IMR-90 (cell line): Measurements from ENCODE around the gene RPS6KA3. TPM values are rescaled to one million over a fixed set of nuclear protein-coding genes. Genes with fewer than 3 reads are reported as not detected.

Experiments used
- ATAC-seq: fragments of 200-7000 bp; cut with Tn5 transposase; 2 replicates; pipeline ENCODE4 v1.9.1; 2020; ENCODE audit warnings: low read depth, mild to moderate bottlenecking, moderate library complexity
- BruUV-seq: library from RNA; stranded (reverse); fragments of 400-500 nt; replicated peaks from 2 replicates; lab custom pipeline; 2021; lab: Mats Ljungman, UMichigan
- CTCF ChIA-PET: fragments of 300-600 bp; formaldehyde crosslinking; extraction: SDS; loops from one replicate; lab custom pipeline; 2021; ENCODE audit warnings: antibody characterized with exemption; lab: Yijun Ruan, JAX
- POLR2A ChIA-PET: fragments of 300-600 bp; sonication (Branson Sonifier 250); formaldehyde crosslinking; loops from one replicate; lab custom pipeline; 2022; ENCODE audit warnings: antibody characterized with exemption; ENCODE audit not compliant: unreplicated experiment; lab: Charles Lee
- DNase-seq: peaks from one replicate; pipeline ENCODE4 v3.0.0; 2013
- H2AFZ ChIP-seq: replicated peaks from 2 replicates; pipeline ENCODE3; 2013; ENCODE audit warnings: low read length, mild to moderate bottlenecking; ENCODE audit not compliant: poor library complexity
- H2AK5ac ChIP-seq: 2 replicates; pipeline ENCODE4 v1.6.1; 2013; ENCODE audit warnings: low read depth, low read length, inconsistent platforms
- H2AK9ac ChIP-seq: replicated peaks from 2 replicates; pipeline ENCODE3; 2013; ENCODE audit warnings: mild to moderate bottlenecking, low read depth, low read length, moderate library complexity; ENCODE audit not compliant: poor library complexity
- H2BK120ac ChIP-seq: 2 replicates; pipeline ENCODE4 v1.6.1; 2013; ENCODE audit warnings: low read depth, low read length, inconsistent platforms
- H2BK15ac ChIP-seq: 3 replicates; pipeline ENCODE4 v1.6.1; 2013; ENCODE audit warnings: low read depth, low read length, inconsistent platforms
- H2BK20ac ChIP-seq: 2 replicates; pipeline ENCODE4 v1.6.1; 2013; ENCODE audit warnings: low read depth, mild to moderate bottlenecking, inconsistent platforms, low read length, moderate library complexity
- H2BK5ac ChIP-seq: 2 replicates; pipeline ENCODE4 v1.6.1; 2013; ENCODE audit warnings: mild to moderate bottlenecking, low read depth, low read length, inconsistent platforms; ENCODE audit not compliant: poor library complexity, severe bottlenecking
- H3K14ac ChIP-seq: replicated peaks from 2 replicates; pipeline ENCODE4 v1.6.1; 2013; ENCODE audit warnings: low read depth, low read length, inconsistent platforms
- H3K18ac ChIP-seq: 2 replicates; pipeline ENCODE4 v1.6.1; 2013; ENCODE audit warnings: low read depth, low read length, control low read depth
- H3K23ac ChIP-seq: 2 replicates; pipeline ENCODE4 v1.6.1; 2013; ENCODE audit warnings: low read depth, low read length, inconsistent platforms
- H3K27ac ChIP-seq: 2 replicates; pipeline ENCODE4 v1.5.1; 2013; ENCODE audit warnings: mild to moderate bottlenecking, control low read depth, low read length; ENCODE audit not compliant: insufficient read depth
- H3K27me3 ChIP-seq: 2 replicates; pipeline ENCODE4 v1.6.1; 2013; ENCODE audit warnings: low read length; ENCODE audit not compliant: control insufficient read depth, insufficient read depth
- H3K36me3 ChIP-seq: 2 replicates; pipeline ENCODE4 v1.6.1; 2013; ENCODE audit warnings: low read length, mixed read lengths; ENCODE audit not compliant: control insufficient read depth, insufficient read depth
- H3K4ac ChIP-seq: 2 replicates; pipeline ENCODE4 v1.6.1; 2013; ENCODE audit warnings: low read depth, low read length, inconsistent platforms
- H3K4me1 ChIP-seq: 2 replicates; pipeline ENCODE4 v1.6.1; 2013; ENCODE audit warnings: low read length, mixed read lengths; ENCODE audit not compliant: control insufficient read depth, insufficient read depth
- H3K4me2 ChIP-seq: 2 replicates; pipeline ENCODE4 v1.6.1; 2013; ENCODE audit warnings: low read depth, mild to moderate bottlenecking, control low read depth, low read length, moderate library complexity
- H3K4me3 ChIP-seq: 2 replicates; pipeline ENCODE4 v1.5.1; 2013; ENCODE audit warnings: low read depth, mild to moderate bottlenecking, control low read depth, low read length, moderate library complexity; ENCODE audit not compliant: insufficient read depth
- H3K56ac ChIP-seq: 2 replicates; pipeline ENCODE4 v1.6.1; 2013; ENCODE audit warnings: low read length, inconsistent platforms; ENCODE audit not compliant: insufficient read depth; ENCODE audit errors: extremely low read depth
- H3K79me1 ChIP-seq, 2 experiments: 2 replicates each; pipeline ENCODE4 v1.6.1; 2013; ENCODE audit warnings: low read length in 2 of 2, inconsistent platforms in 1 of 2, low read depth in 1 of 2
- H3K9ac ChIP-seq: 2 replicates; pipeline ENCODE4 v1.6.1; 2013; ENCODE audit warnings: low read depth, low read length, control low read depth
- H3K9me1 ChIP-seq: 2 replicates; pipeline ENCODE4 v1.6.1; 2013; ENCODE audit warnings: low read length, inconsistent platforms; ENCODE audit not compliant: insufficient read depth
- H3K9me3 ChIP-seq: 2 replicates; pipeline ENCODE4 v1.6.1; 2013; ENCODE audit warnings: low read length; ENCODE audit not compliant: control insufficient read depth, insufficient read depth
- H4K20me1 ChIP-seq: 2 replicates; pipeline ENCODE4 v1.6.1; 2013; ENCODE audit warnings: low read length, inconsistent platforms; ENCODE audit not compliant: insufficient read depth
- H4K5ac ChIP-seq: 2 replicates; pipeline ENCODE4 v1.6.1; 2013; ENCODE audit warnings: mild to moderate bottlenecking, low read depth, low read length, control low read depth
- H4K8ac ChIP-seq, 2 experiments: 2 replicates each; pipeline ENCODE4 v1.6.1; 2013; ENCODE audit warnings: low read depth in 2 of 2, low read length in 2 of 2, control low read depth in 1 of 2, inconsistent platforms in 1 of 2
- H4K91ac ChIP-seq: 2 replicates; pipeline ENCODE4 v1.6.1; 2013; ENCODE audit warnings: low read depth, low read length, inconsistent platforms; ENCODE audit not compliant: insufficient read depth
- CEBPB ChIP-seq: IDR thresholded peaks from 2 replicates; pipeline ENCODE4 v1.6.1; 2012; ENCODE audit warnings: low read depth, low read length, improper control_type of control experiment
- MAFK ChIP-seq: IDR thresholded peaks from 2 replicates; pipeline ENCODE4 v1.6.1; 2012; ENCODE audit warnings: low read depth, low read length, improper control_type of control experiment
- MXI1 ChIP-seq: IDR thresholded peaks from 2 replicates; pipeline ENCODE4 v1.6.1; 2012; ENCODE audit warnings: low read depth, mild to moderate bottlenecking, low read length, moderate library complexity, borderline replicate concordance
- NFE2L2 ChIP-seq: fragments of 150-350 bp; IDR thresholded peaks from 2 replicates; pipeline ENCODE4 v1.6.1; 2016; ENCODE audit warnings: low read depth, mild to moderate bottlenecking, low read length
- RCOR1 ChIP-seq: IDR thresholded peaks from 2 replicates; pipeline ENCODE4 v1.6.1; 2012; ENCODE audit warnings: mild to moderate bottlenecking, low read length, improper control_type of control experiment; ENCODE audit not compliant: insufficient replicate concordance
- WGBS, 2 experiments: methylation state at CpG; one replicate each; pipeline versions ENCODE4 v1.1.5 to v1.1.7; 2013; ENCODE audit warnings: missing lambda C conversion rate in 2 of 2; ENCODE audit not compliant: insufficient read length in 1 of 2; ENCODE audit errors: extremely low coverage in 2 of 2; 5-methylcytosine and 5-hydroxymethylcytosine counted together
- dilution Hi-C: fragments of 300-500 bp; cut with HindIII; formaldehyde crosslinking; loops from one replicate; pipeline ENCODE4 v1.14.3; 2018; ENCODE audit warnings: low sequenced_read_pairs; ENCODE audit not compliant: unreplicated experiment
- in situ Hi-C: fragments of 300-500 bp; cut with MboI; formaldehyde crosslinking; loops from 3 replicates; pipeline ENCODE4 v1.14.3; 2019; ENCODE audit warnings: low sequenced_read_pairs, inconsistent platforms, mixed read lengths
- intact Hi-C: fragments of 100-400 bp; cut with micrococcal nuclease; formaldehyde crosslinking; loops from 2 replicates; pipeline ENCODE4 v1.10.0; 2022
- polyA plus RNA-seq, 3 experiments: library from polyadenylated mRNA; depleted of rRNA; stranded (reverse); fragments of >200 nt; gene quantifications; 2 replicates each; pipeline ENCODE4 v1.2.3, GENCODE V29; 2012; ENCODE audit warnings: low replicate concordance in 1 of 3
- total RNA-seq: library from RNA; depleted of rRNA; stranded (reverse); fragments of >200 nt; gene quantifications from 2 replicates; pipeline ENCODE4 v1.2.3, GENCODE V29; 2012

Gene RPS6KA3
- total and polyA plus RNA-seq, 2 of the 4 experiments (the other 2 are of a cell fraction) = 20.8 to 43.9 TPM

DNA sequence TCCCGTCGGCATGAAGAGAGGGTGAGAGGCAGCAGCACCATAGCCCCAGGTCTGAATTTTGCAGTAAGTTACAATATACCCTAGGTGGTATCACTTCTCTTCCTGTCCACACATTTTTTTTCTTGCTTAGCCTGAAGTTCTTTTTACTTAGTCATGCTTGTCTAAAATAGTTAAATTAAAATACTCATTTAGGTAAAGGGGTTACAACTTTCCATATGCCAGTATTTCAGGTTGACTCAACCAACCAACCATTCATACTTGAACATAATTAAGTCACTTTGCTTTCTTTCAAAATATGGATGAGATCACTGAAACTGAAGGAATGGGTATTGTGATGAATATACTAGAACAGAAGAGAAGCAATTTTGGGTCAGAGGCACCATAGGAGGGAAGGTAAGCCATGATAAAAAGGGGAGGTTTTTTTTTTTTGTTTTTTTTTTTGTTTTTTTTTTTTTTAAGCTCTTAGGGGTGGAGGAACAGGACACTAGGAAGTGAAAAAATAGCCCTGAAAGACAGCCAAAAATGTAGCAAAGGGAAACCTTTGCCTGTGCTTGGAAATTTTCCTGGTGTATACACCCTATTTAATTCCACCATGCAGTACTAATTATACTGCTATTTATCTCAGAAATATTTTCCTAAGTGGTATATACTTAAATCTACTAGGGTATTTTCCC, 41.8 kb downstream of the RPS6KA3 start:
- no TSS peak for BruUV-seq
- Histone ChIP-seq H2BK15ac (no peak overlapping the region), H3K23ac (no peak overlapping the region), H2BK120ac (no peak overlapping the region), H2AK5ac (no peak overlapping the region), H3K4ac (no peak overlapping the region), H3K9ac (no peak overlapping the region), H3K56ac (no peak overlapping the region), H3K9me1 (no peaks in the 10 kb centered on the region; the same call in 1 of the 2 replicates), H2BK5ac (no peak overlapping the region), H3K4me3 (no peak overlapping the region), H3K14ac (no peak overlapping the region), H2BK20ac (no peak overlapping the region), H3K18ac (no peak overlapping the region), H3K27ac (no peak overlapping the region), H3K4me1 (peaks cover 2% of the 10 kb centered on the region; the same call in 1 of the 2 replicates), H3K36me3 (0 out of 2 replicates have a peak, but pooled peaks cover 3% of the 10 kb centered on the region), H4K20me1 (no peaks in the 10 kb centered on the region), H4K8ac (no peak overlapping the region), H3K27me3 (no peaks in the 10 kb centered on the region), H2AK9ac (no peak overlapping the region), H3K9me3 (no peaks in the 10 kb centered on the region), H3K4me2 (no peak overlapping the region), H2AFZ (no peak overlapping the region), H4K91ac (no peak overlapping the region), H3K79me1 (peaks cover 0 to 10% of the 10 kb centered on the region in 2 experiments; a peak in 3 of 4 replicates), H4K5ac (no peak overlapping the region)
- TF ChIP-seq CEBPB (no peak), RCOR1 (no peak), MAFK (no peak), MXI1 (no peak), NFE2L2 (no peak)
- ChIA-PET POLR2A (no interaction called here), CTCF (no interaction called here)
- no CpG with 5 or more reads among the region's 2 CpGs for WGBS, 2 experiments
- DNase-seq (peak; percentile 56), ATAC-seq (no peak)
- in situ Hi-C loops (no loop called here), intact Hi-C loops (no loop called here), dilution Hi-C loops (no loop called here)
